ENCODE results near the gene PRKAR2B.

- no peak for TF ChIP-seq POLR2A (IDR thresholded peaks at IDR 0.05)
- TF ChIP-seq CTCF (IDR thresholded peaks at IDR 0.05): no peak
Observed at GRCh38 chr7:107209565-107209964, 165.1 kb downstream of the PRKAR2B start.

Measured in body of pancreas (tissue), 4 donors.